ENCODE data around the gene TIMP2.

The TIMP2 gene

DNA sequence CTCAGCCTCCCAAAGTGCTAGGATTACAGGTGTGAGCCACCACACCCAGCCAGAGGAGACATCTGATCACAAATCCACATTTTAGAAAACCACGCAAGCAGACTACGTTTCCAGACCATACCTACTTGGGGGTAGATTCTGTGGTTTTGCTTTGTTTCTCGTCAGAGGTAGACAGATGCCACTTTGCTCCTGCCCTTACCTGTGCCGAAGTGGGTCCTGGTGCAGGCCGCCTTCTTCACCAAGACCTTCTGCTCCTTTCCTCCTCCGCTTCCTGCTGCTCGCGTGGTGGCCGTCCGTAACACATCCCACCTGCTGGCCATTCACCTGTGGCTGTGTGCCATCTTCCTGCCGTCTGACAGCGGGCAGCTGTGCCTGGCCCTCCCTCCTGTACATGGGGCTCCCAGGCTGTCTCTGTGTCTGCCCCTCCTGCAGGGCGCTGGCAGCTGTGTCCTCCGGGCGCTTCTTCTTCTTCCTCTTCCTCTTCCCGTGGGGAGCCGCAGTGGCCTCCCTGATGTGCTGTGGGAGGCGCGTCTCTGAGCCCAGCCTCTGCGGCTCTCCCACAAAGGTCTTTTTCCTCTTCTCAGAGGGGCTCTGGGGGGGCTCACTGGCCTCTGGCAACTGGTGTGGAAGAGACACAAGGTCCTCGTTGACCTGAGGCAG lies 121.9 kb downstream of the TIMP2 start:
- no peak overlapping the region for H3K4me3 ChIP-seq (ENCODE audit: low read depth, low read length)
- TF ChIP-seq CTCF (IDR thresholded peaks at IDR 0.05; ENCODE audit: insufficient read depth, low read depth, low read length, missing control alignments): no peak
- DNase-seq (ENCODE audit: low read depth): no peak
